Measurements from ENCODE around the gene MUC6. TPM values are rescaled to one million over a fixed set of nuclear protein-coding genes. Genes with fewer than 3 reads are reported as not detected.
"Not testable (repeated sequence)": the region's sequence is repeated elsewhere in the genome, so short reads cannot be mapped to it uniquely, and the experiment has no call there.

Gene MUC6
- total RNA-seq, 4 donors from 2014 or later, result not detected

GRCh38 chr11:975827-976226, 60.7 kb downstream of the MUC6 start:
- no peaks in the 10 kb centered on the region for H3K9me3 ChIP-seq
- no peak overlapping the region for H3K27ac ChIP-seq
- no peak for DNase-seq
- TF ChIP-seq, protein P1, sequence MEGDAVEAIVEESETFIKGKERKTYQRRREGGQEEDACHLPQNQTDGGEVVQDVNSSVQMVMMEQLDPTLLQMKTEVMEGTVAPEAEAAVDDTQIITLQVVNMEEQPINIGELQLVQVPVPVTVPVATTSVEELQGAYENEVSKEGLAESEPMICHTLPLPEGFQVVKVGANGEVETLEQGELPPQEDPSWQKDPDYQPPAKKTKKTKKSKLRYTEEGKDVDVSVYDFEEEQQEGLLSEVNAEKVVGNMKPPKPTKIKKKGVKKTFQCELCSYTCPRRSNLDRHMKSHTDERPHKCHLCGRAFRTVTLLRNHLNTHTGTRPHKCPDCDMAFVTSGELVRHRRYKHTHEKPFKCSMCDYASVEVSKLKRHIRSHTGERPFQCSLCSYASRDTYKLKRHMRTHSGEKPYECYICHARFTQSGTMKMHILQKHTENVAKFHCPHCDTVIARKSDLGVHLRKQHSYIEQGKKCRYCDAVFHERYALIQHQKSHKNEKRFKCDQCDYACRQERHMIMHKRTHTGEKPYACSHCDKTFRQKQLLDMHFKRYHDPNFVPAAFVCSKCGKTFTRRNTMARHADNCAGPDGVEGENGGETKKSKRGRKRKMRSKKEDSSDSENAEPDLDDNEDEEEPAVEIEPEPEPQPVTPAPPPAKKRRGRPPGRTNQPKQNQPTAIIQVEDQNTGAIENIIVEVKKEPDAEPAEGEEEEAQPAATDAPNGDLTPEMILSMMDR (IDR thresholded peaks at IDR 0.05 in 4 of 5, conservative IDR thresholded peaks at IDR 0.05 in 1 of 5), result no peak
- TF ChIP-seq POLR2A (IDR thresholded peaks at IDR 0.05), result no peak
- intact Hi-C loops (cut with DNase I; ENCODE audit: low total_unique reads), result no loop called here
- no peak for ATAC-seq
- no peak overlapping the region for H3K4me3 ChIP-seq
- H3K4me1 ChIP-seq, result peaks cover 0 to 13% of the 10 kb centered on the region in 2 donors
- H3K27me3 ChIP-seq, result no peaks in the 10 kb centered on the region
- peaks cover 0 to 46% of the 10 kb centered on the region in 2 donors for H3K36me3 ChIP-seq
- in situ Hi-C loops (cut with MboI; ENCODE audit: low sequenced_read_pairs in 4 of 4), result no loop called here

DNA sequence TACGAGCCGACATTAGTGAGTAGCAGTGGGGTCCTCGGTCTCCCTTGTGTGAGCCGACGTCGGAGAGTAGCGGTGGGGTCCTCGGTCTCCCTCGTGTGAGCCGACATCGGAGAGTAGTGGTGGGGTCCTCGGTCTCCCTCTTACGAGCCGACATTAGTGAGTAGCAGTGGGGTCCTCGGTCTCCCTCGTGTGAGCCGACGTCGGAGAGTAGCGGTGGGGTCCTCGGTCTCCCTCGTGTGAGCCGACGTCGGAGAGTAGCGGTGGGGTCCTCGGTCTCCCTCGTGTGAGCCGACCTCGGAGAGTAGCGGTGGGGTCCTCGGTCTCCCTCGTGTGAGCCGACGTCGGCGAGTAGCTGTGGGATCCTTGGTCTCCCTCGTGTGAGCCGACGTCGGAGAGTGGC, 61.1 kb downstream of the MUC6 start:
- intact Hi-C loops (cut with DNase I; ENCODE audit: low total_unique reads); H3K9me3 ChIP-seq; H3K27me3 ChIP-seq; in situ Hi-C loops (cut with MboI; ENCODE audit: low sequenced_read_pairs in 4 of 4); ATAC-seq; DNase-seq; H3K27ac ChIP-seq; H3K4me3 ChIP-seq: not testable (repeated sequence)
- Histone ChIP-seq H3K4me1 (peaks cover 0 to 13% of the 10 kb centered on the region in 2 donors), H3K36me3 (peaks cover 0 to 50% of the 10 kb centered on the region in 2 donors)

GRCh38 chr11:973237-973636, 63.3 kb downstream of the MUC6 start:
- H3K27me3 ChIP-seq, result no peaks in the 10 kb centered on the region
- in situ Hi-C loops (cut with MboI; ENCODE audit: low sequenced_read_pairs in 4 of 4) (no loop called here), intact Hi-C loops (cut with DNase I; ENCODE audit: low total_unique reads) (no loop called here)
- DNase-seq, result no peak
- H3K36me3 ChIP-seq, result peaks cover 0 to 52% of the 10 kb centered on the region in 2 donors
- H3K4me1 ChIP-seq, result no peaks in the 10 kb centered on the region
- no peak overlapping the region for H3K4me3 ChIP-seq
- no peak for TF ChIP-seq POLR2A (IDR thresholded peaks at IDR 0.05)
- TF ChIP-seq, protein P1 (IDR thresholded peaks at IDR 0.05 in 4 of 5, conservative IDR thresholded peaks at IDR 0.05 in 1 of 5), result no peak
- no peak for ATAC-seq
- no peaks in the 10 kb centered on the region for H3K9me3 ChIP-seq
- H3K27ac ChIP-seq, result no peak overlapping the region

DNA sequence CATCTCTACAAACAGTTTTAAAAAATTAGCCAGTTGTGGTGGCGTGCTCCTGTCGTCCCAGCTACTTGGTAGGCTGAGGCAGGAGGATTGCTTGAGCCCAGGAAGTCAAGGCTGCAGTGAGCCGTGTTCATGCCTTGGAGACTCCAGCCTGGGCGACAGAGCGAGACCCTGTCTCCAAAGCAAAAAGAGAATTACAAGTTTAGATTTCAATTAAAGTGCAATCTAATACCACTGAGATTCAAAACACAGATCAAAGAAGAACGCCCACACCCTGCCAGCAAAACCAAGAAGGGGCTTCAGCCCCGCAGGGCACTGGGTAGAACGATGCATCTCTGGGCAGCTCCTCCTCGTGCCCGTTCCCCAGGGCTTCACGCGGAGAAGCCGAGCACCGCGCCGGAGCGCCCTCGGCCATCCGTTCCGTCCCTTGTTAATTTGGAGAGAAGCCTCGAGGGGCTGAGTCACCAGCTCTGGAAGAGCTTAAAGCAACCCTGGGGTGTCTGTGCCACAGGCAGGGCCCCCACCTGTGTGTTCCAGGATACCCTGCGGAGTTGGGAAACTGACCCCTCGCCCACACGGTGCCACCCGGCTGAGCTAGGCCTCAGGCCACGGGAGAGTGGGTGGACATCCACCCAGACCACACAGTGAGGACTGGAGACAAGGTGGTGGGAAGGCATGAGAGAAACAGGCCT, 63.9 kb downstream of the MUC6 start:
- TF ChIP-seq, protein P1 (IDR thresholded peaks at IDR 0.05 in 4 of 5, conservative IDR thresholded peaks at IDR 0.05 in 1 of 5), result no peak
- TF ChIP-seq POLR2A (IDR thresholded peaks at IDR 0.05), result no peak
- Histone ChIP-seq H3K36me3 (peaks cover 0 to 46% of the 10 kb centered on the region in 2 donors), H3K4me3 (no peak overlapping the region), H3K27me3 (no peaks in the 10 kb centered on the region), H3K27ac (no peak overlapping the region), H3K4me1 (no peaks in the 10 kb centered on the region), H3K9me3 (no peaks in the 10 kb centered on the region)
- in situ Hi-C loops (cut with MboI; ENCODE audit: low sequenced_read_pairs in 4 of 4) (no loop called here), intact Hi-C loops (cut with DNase I; ENCODE audit: low total_unique reads) (no loop called here)
- no peak for DNase-seq
- no peak for ATAC-seq

DNA sequence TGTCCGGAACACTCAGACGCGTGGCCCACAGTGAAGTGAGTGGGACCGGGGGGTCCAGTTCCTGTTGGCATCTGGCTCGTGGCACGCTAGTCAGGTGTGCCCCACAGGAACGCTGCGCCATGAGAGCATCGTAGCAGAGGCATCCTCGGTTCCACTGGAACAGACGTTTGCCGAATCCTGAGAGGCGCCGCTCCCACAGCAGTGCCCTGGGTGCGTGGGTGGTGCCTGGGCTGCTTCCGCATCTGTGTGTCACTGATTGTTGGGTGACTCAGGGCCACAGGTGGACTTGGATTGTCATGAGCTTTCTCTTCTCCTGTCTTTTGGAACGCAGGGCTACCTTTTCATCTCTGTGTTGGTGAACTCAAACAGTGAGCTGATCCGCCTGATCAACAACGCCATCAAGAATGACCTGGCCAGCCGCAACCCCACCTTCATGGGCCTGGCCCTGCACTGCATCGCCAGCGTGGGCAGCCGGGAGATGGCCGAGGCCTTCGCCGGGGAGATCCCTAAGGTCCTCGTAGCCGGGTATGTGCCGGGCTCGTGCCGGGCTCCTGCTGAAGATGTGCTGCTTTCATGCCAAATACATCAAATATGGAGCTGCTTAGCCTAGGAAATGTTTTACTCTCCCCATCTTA, 64.7 kb downstream of the MUC6 start:
- in situ Hi-C loops (cut with MboI; ENCODE audit: low sequenced_read_pairs in 4 of 4) (no loop called here), intact Hi-C loops (cut with DNase I; ENCODE audit: low total_unique reads) (no loop called here)
- TF ChIP-seq, protein P1 (IDR thresholded peaks at IDR 0.05 in 4 of 5, conservative IDR thresholded peaks at IDR 0.05 in 1 of 5), result no peak
- TF ChIP-seq POLR2A (IDR thresholded peaks at IDR 0.05), result no peak

More for the DNA sequence above, 64.7 kb downstream of the MUC6 start:
- Histone ChIP-seq H3K27me3 (no peaks in the 10 kb centered on the region), H3K36me3 (peaks cover 0 to 40% of the 10 kb centered on the region in 2 donors), H3K4me1 (no peaks in the 10 kb centered on the region), H3K4me3 (no peak overlapping the region), H3K27ac (no peak overlapping the region), H3K9me3 (no peaks in the 10 kb centered on the region)
- no peak for ATAC-seq
- DNase-seq, result no peak
